Kidney (tissue), 14 donors: ENCODE results near the gene MBNL3. TPM values are rescaled to one million over a fixed set of nuclear protein-coding genes. Genes with fewer than 3 reads are reported as not detected.

ENCODE experiments used
- DNase-seq, 5 donors: peaks; one replicate each; pipeline ENCODE4 v3.0.0-alpha.2; 2013 to 2020
- FAIRE-seq: peaks from 2 replicates; lab custom pipeline; 2012; peaks lifted over from hg19 to GRCh38; lab: Jason Lieb, UNC
- H3K27ac ChIP-seq, 2 donors: one replicate each; pipeline ENCODE4 v1.7.0; 2013; ENCODE audit warnings: low read depth in 2 of 2, low read length in 2 of 2, inconsistent platforms in 1 of 2
- H3K27me3 ChIP-seq: one replicate; pipeline ENCODE4 v1.7.1; 2013; ENCODE audit warnings: low read length, inconsistent platforms; ENCODE audit not compliant: control insufficient read depth, insufficient read depth
- H3K36me3 ChIP-seq, 3 donors: one replicate each; pipeline versions ENCODE4 v1.7.0 to v1.7.1; 2013; ENCODE audit warnings: low read length in 3 of 3, control low read depth in 1 of 3, inconsistent platforms in 1 of 3; ENCODE audit not compliant: insufficient read depth in 3 of 3, control insufficient read depth in 2 of 3
- H3K4me1 ChIP-seq, 3 donors: one replicate each; pipeline versions ENCODE4 v1.7.0 to v1.7.1; 2013; ENCODE audit warnings: low read length in 3 of 3, inconsistent platforms in 1 of 3, low read depth in 1 of 3; ENCODE audit not compliant: control insufficient read depth in 2 of 3, insufficient read depth in 2 of 3
- H3K4me3 ChIP-seq, 3 donors: one replicate each; pipeline versions ENCODE4 v1.7.0 to v1.8.1; 2013; ENCODE audit warnings: low read length in 3 of 3, control low read depth in 1 of 3, inconsistent platforms in 1 of 3
- H3K9ac ChIP-seq, 3 donors: one replicate each; pipeline versions ENCODE4 v1.7.0 to v1.7.1; 2013; ENCODE audit warnings: low read length in 3 of 3, control low read depth in 1 of 3, inconsistent platforms in 1 of 3
- H3K9me3 ChIP-seq, 3 donors: one replicate each; pipeline versions ENCODE4 v1.7.0 to v1.7.1; 2013; ENCODE audit warnings: low read length in 3 of 3, control low read depth in 1 of 3, inconsistent platforms in 1 of 3; ENCODE audit not compliant: control insufficient read depth in 2 of 3, insufficient read depth in 1 of 3
- intact Hi-C: fragments of 100-400 bp; cut with DNase I; formaldehyde crosslinking; loops from one replicate; pipeline ENCODE4 v1.11.1; 2022
- polyA plus RNA-seq: library from polyadenylated mRNA; stranded (reverse); fragments of 350-450 nt; fragmentation: Illumina TruSeq; extraction: RNeasy Lipid Tissue Mini Kit (QIAGEN cat#74804); gene quantifications from one replicate; pipeline ENCODE4 v1.2.3, GENCODE V29; 2014; ENCODE audit warnings: low read depth, low replicate concordance; ENCODE audit not compliant: insufficient read depth
- total RNA-seq: library from RNA; stranded (reverse); fragmentation: NEBNext Ultra II Directional; extraction: Animal tissue kit (Norgen Biotek cat#: 25700); gene quantifications from one replicate; pipeline ENCODE4 v1.2.1, GENCODE V29; 2021
- TF ChIP-seq, protein P1 (sequence below): IDR thresholded peaks from 3 replicates; pipeline ENCODE4 v1.5.1; 2012; ENCODE audit warnings: mild to moderate bottlenecking, moderate library complexity, borderline replicate concordance; ENCODE audit not compliant: insufficient read depth; ENCODE audit errors: extremely low read depth
- donor health status: control.
- donor health status: control.
- donor health status: control.
- donor health status: control.
- donor health status: control.
- donor health status: DM: yes; HTN: yes; CAD: no.
- donor health status: Normal renal cell carcinoma (clear cell type).

The MBNL3 gene
- total and polyA plus RNA-seq, 2 donors from 2014 or later = 3.3 to 34.5 TPM

DNA sequence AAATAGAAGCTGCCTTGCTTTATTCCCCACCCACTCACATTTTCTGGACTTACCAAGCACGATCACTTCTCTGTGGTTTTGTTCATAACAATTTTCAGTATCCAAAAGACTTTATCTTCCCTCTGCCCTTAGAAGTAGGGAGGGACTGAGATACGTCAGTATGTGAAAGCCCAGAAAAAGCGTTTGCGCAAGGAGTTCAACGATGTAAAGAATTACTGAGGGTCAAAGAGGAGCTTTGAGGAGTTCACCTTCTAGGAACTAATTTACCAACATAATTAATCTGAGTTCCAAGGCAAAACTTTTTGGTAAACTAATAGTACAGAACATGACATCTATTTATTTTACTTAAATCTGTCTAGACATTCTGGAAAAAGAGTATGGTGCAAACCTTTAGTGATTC is 84.6 kb downstream of the MBNL3 start:
- TF ChIP-seq, protein P1, sequence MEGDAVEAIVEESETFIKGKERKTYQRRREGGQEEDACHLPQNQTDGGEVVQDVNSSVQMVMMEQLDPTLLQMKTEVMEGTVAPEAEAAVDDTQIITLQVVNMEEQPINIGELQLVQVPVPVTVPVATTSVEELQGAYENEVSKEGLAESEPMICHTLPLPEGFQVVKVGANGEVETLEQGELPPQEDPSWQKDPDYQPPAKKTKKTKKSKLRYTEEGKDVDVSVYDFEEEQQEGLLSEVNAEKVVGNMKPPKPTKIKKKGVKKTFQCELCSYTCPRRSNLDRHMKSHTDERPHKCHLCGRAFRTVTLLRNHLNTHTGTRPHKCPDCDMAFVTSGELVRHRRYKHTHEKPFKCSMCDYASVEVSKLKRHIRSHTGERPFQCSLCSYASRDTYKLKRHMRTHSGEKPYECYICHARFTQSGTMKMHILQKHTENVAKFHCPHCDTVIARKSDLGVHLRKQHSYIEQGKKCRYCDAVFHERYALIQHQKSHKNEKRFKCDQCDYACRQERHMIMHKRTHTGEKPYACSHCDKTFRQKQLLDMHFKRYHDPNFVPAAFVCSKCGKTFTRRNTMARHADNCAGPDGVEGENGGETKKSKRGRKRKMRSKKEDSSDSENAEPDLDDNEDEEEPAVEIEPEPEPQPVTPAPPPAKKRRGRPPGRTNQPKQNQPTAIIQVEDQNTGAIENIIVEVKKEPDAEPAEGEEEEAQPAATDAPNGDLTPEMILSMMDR = no peak
- no peak for FAIRE-seq
- no peaks in the 10 kb centered on the region for H3K36me3 ChIP-seq
- no peaks in the 10 kb centered on the region for H3K4me1 ChIP-seq
- intact Hi-C loops = no loop called here
- H3K9ac ChIP-seq = no peak overlapping the region
- H3K4me3 ChIP-seq = no peak overlapping the region
- no peaks in the 10 kb centered on the region for H3K9me3 ChIP-seq
- H3K27ac ChIP-seq = no peak overlapping the region
- no peak for DNase-seq
- H3K27me3 ChIP-seq = peaks cover 3% of the 10 kb centered on the region

DNA sequence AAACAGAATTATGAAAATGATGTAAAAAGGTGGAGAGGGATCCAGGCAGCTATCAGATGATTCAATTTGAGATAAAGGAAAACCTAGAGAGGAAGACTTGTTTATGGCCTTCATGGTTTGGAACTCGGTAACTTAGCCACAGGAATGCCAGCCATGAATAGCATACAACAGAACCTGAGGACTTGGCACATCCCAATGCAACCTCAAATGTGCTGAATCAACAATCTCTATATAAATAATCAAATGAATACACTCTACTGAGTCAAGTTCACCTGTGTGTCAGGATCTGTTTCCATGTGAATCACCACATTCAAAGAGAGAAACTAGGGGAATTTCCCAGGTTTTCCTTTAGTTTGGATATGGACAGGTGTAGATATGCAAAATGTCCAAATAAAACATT is 86.9 kb downstream of the MBNL3 start:
- FAIRE-seq = no peak
- TF ChIP-seq, protein P1 = no peak

DNA sequence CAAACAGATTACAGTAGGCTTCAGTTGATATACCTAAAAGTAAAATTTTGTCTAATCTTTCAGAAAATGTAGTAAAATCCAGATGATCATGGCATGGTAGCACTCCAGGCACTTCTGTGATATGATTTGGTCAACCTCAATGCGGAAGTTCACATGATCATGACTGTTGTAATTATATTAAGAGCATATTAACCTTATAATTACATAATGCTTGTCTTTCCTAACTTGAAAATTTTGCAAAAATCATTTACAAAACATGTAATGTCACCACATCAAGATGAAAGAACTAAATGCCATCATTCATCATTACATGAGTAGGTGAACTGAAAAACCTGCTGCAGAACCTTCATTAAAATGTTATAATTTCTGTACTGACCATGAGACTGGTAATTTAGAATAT is 88.1 kb downstream of the MBNL3 start:
- FAIRE-seq (no peak), DNase-seq (no peak)
- Histone ChIP-seq H3K4me3 (no peak overlapping the region), H3K9ac (no peak overlapping the region), H3K4me1 (no peaks in the 10 kb centered on the region), H3K9me3 (no peaks in the 10 kb centered on the region), H3K27me3 (no peaks in the 10 kb centered on the region), H3K27ac (no peak overlapping the region), H3K36me3 (no peaks in the 10 kb centered on the region)
- TF ChIP-seq, protein P1 = no peak
- intact Hi-C loops = no loop called here

More for the DNA sequence above, 86.9 kb downstream of the MBNL3 start:
- intact Hi-C loops = no loop called here
- Histone ChIP-seq H3K27ac (no peak overlapping the region), H3K36me3 (no peaks in the 10 kb centered on the region), H3K4me3 (no peak overlapping the region), H3K4me1 (no peaks in the 10 kb centered on the region), H3K27me3 (no peaks in the 10 kb centered on the region), H3K9ac (no peak overlapping the region), H3K9me3 (no peaks in the 10 kb centered on the region)
- no peak for DNase-seq

DNA sequence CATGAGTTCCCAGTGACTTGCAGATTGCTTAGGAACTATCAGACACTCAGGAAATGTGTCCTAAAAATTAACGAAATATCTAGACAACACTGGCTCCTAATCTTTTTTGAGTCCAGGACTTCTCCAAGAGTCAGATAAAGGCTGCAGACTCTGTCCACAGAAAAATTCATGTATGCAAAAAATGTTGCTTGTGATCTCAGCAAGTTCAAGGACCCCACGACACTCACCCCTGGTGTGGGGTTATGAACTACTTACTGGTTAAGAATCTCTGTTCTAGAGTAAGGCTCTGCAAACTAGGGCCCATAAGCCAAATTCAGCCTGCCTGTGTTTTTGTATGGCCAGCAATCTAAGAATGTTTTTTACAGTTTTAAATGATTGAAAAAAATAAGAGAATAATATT is 93.2 kb downstream of the MBNL3 start:
- Histone ChIP-seq H3K4me3 (no peak overlapping the region), H3K4me1 (no peaks in the 10 kb centered on the region), H3K27ac (no peak overlapping the region), H3K9ac (no peak overlapping the region), H3K27me3 (peaks cover 2% of the 10 kb centered on the region), H3K36me3 (no peaks in the 10 kb centered on the region), H3K9me3 (no peaks in the 10 kb centered on the region)
- TF ChIP-seq, protein P1 = no peak
- intact Hi-C loops = no loop called here
- FAIRE-seq = no peak
- DNase-seq = no peak
